GM06990 (cell line): ENCODE measurements around the gene ID3.
A peak's percentile ranks its signal among the peaks of the same experiment; 100 is the strongest.

Experiments
- DNase-seq: peaks from one replicate; pipeline ENCODE4 v3.0.0-alpha.2; 2011; ENCODE audit not compliant: insufficient read length; ENCODE audit errors: extremely low read depth
- H3K27me3 ChIP-seq: replicated peaks from 2 replicates; pipeline ENCODE4 v1.6.0; 2011; ENCODE audit warnings: low read length; ENCODE audit not compliant: control insufficient read depth, insufficient read depth
- H3K36me3 ChIP-seq: 2 replicates; pipeline ENCODE4 v1.5.1; 2011; ENCODE audit warnings: low read length; ENCODE audit not compliant: control insufficient read depth, insufficient read depth
- H3K4me3 ChIP-seq: replicated peaks from 2 replicates; pipeline ENCODE4 v1.5.1; 2011; ENCODE audit warnings: low read depth, mild to moderate bottlenecking, control low read depth, low read length
- CTCF ChIP-seq: IDR thresholded peaks from 2 replicates; pipeline ENCODE4 v1.5.1; 2011; ENCODE audit warnings: low read length, control low read depth, mild to moderate bottlenecking, inconsistent platforms; ENCODE audit not compliant: insufficient read depth, poor library complexity, severe bottlenecking

ID3 gene

GRCh38 chr1:23559136-23559984, at the start of gene ID3:
Gene ID3 (minus strand): TSS chr1:23559501. CDS start chr1:23559426, 75 bp downstream.
- TF ChIP-seq CTCF = no peak
- peak; percentile 98 for DNase-seq
- no peaks in the 10 kb centered on the region for H3K36me3 ChIP-seq
- peak within 1 kb of the TSS; percentile 91 for H3K4me3 ChIP-seq
- H3K27me3 ChIP-seq = no peaks in the 10 kb centered on the region

GRCh38 chr1:23607944-23608343, 48.6 kb upstream of the ID3 start:
- DNase-seq = no peak
- no peaks in the 10 kb centered on the region for H3K27me3 ChIP-seq
- TF ChIP-seq CTCF = no peak
- H3K36me3 ChIP-seq = no peaks in the 10 kb centered on the region
- H3K4me3 ChIP-seq = no peak overlapping the region

- no peak overlapping the region for H3K4me3 ChIP-seq
Observed at GRCh38 chr1:23601968-23602876, 42.9 kb upstream of the ID3 start.

GRCh38 chr1:23601135-23601967, 42.0 kb upstream of the ID3 start:
- no peak overlapping the region for H3K4me3 ChIP-seq
- DNase-seq = no peak
- TF ChIP-seq CTCF = no peak

More at GRCh38 chr1:23601968-23602876, 42.9 kb upstream of the ID3 start:
- DNase-seq = no peak
- no peak for TF ChIP-seq CTCF
- no peaks in the 10 kb centered on the region for H3K27me3 ChIP-seq
- H3K36me3 ChIP-seq = no peaks in the 10 kb centered on the region

GRCh38 chr1:23600283-23600682, 41.0 kb upstream of the ID3 start:
- Histone ChIP-seq H3K4me3 (no peak overlapping the region), H3K36me3 (no peaks in the 10 kb centered on the region), H3K27me3 (no peaks in the 10 kb centered on the region)
- peak; percentile 54 for DNase-seq
- no peak for TF ChIP-seq CTCF

More at GRCh38 chr1:23601135-23601967, 42.0 kb upstream of the ID3 start:
- Histone ChIP-seq H3K36me3 (no peaks in the 10 kb centered on the region), H3K27me3 (no peaks in the 10 kb centered on the region)
